Cerebellar cortex (tissue), 1 donor: ENCODE data around the gene CPSF3.

Experiments used
- DNase-seq: peaks from one replicate; pipeline ENCODE4 v3.0.0-alpha.2; 2015; ENCODE audit warnings: low spot score

The CPSF3 gene

DNA sequence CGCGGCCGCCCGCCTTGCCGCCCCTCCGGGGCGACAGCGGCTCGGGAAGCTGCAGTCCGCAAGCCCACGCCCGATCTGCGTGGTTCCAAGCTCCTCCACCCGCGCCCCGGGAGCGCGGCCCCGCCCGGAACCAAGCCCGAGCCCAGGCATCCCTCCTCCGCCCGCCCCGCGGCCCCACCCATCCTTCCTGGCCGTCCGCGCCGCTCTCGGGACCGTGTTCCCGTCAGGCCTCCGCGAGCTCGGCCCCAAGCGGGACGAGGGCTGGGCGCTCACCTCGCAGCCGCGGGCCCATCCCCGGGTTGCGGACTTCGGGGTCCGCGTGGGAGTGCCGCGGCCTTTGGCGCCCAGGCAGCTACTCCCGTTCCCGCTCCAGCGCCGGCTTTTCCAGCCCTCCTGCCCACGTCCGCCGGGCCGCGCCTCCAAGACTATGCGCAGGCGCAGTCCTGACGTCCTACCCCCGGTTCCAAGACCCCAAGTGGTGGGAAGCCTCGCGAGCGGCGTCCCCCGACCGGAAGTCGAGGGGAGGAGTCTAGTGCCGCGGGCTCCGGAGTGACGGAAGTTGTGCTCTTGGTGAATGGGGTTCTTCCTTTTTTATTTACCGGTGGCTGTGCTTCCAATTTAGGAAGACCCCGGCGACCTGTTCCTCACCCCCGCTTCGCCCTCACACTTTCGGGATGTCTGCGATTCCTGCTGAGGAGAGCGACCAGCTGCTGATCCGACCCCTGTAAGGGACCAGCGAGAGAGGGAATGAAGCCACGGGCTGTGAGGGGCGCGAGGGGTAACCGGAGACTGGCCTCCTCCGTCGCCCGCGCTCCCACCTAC is at the start of gene CPSF3, which contains the start of gene ITGB1BP1:
CPSF3 (plus strand) TSS at position 555 of the 822 bp plus-strand sequence; CDS start at position 675, 120 bp downstream.
ITGB1BP1 (minus strand) TSS at position 429 of the 822 bp plus-strand sequence. CDS start 4,831 bp downstream, outside the sequence.
- peak; percentile 97 for DNase-seq

DNA sequence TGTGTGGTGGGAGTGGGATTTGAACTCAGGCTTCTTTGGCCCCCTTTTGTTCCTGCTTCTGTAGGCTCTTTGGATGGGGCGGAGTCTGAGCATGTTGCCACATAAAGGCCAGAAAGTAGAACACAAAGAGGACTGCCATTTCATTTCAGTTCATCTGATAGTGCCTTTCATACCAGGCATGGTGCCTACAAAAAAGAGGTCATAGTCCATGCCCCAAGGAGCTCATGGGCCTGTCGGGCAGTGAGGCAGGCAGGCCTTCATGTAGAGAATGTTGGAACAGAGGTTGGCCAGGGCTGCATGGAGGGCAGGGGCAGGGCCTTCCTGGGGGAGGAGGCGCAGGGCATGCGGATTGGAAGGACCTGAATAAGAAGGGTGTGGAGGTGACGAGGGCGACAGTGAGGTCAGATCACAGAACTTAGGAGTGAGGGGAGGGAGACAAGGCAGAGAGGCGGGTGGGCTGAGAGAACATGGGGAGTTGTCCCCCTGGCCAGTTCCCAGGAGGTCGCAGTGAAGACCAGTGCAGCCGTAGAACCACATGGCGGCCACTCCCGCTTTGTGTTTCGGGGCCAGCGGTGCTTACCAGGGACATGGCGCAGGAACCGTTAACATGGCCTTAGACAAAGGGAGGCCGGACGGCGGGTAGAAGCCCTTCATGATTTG is 49.3 kb upstream of the CPSF3 start:
- no peak for DNase-seq

GRCh38 chr2:9375857-9376428 is 47.5 kb upstream of the CPSF3 start:
- DNase-seq = no peak

- peak; percentile 66 for DNase-seq
Observed at GRCh38 chr2:9377461-9378097, 45.9 kb upstream of the CPSF3 start.

GRCh38 chr2:9378433-9379390 is 44.7 kb upstream of the CPSF3 start:
- DNase-seq = peak; percentile 94

DNA sequence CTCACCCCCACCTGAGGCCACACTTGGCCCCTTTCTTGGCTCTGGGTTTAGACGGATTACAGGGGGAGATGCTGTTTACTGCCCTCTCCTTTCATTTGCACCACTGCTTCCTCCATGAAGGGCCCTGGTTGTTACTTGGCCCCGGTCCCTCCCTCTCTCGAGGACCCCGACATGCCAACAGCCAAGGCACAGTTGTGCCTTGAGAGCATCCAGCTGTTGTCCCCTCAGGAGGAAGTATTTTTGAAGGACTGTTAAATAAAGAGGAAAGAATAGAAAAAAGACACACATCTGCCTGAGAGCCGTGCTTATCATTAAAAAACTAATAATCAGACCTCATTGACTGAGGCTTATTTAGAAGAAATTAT is 44.1 kb upstream of the CPSF3 start:
- no peak for DNase-seq

DNA sequence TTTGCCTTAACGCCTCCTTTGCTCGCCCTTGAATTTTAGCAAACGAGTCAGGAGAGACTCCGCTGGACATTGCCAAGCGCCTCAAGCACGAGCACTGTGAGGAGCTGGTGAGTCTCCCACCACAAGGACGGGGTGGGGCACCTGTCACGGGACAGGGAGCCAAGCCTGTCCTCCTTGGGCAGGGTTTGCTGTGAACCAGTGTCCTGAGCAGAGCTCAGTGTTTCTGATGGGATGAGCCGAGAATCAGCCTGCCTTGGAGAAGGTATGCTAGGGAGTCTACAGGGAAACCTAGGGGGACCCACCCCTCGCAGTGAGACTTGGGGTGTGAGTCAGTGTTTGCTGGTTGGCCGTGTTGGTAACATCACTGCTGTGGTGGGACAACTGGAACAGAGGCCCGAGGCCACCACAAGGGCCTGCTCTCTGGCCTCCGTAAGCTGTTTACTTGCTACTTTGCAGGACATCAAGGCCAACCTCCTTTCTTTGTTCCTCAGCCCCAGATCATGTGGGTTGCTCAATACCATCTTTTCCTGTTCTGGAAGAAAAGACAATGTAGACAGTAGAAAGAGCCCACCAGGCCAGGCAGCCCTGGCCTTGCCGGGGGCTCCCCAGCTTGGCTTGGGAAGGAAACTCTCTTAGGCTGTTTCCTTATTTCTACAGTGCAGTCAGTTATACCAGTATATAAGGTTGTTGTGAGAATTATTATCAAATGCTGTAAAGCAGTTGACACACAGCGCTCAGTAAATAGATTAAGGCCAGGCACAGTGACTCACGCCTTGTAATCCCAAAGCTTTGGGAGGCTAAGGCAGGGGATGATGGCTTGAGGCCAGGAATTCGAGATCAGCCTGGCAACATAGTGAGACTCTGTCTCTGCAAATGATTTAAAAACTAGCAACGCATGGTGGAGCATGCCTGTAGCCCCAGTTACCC is 42.5 kb upstream of the CPSF3 start:
- peak; percentile 37 for DNase-seq

DNA sequence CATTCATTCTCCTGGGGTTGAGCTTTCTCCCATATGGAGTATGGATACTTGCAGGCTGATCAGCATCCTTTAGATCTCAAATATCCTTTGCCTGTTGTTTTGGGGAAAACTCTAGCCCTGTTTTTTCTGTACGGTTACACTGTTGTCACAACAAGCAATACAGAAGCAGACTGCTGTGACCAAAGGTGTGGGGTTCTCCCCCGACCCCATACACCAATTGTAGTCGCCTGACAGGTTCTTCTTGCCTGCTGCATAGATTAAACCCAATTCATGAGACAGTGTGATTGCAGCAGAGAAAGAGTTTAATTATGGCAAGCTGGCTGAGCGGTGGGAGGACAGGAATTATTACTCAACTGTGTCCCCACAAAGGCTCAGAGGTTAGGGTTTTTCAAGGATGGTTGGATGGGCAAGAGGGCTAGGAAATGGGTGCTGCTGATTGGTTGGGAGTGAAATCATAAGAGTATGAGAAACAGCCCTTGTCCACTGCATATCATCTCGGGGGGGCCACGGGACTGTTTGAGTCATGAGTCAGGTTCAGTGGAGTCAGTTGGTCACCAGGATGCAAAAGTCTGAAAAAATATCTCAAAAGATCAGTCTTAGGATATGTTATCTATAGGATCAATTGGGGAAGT is 40.7 kb upstream of the CPSF3 start:
- no peak for DNase-seq

DNA sequence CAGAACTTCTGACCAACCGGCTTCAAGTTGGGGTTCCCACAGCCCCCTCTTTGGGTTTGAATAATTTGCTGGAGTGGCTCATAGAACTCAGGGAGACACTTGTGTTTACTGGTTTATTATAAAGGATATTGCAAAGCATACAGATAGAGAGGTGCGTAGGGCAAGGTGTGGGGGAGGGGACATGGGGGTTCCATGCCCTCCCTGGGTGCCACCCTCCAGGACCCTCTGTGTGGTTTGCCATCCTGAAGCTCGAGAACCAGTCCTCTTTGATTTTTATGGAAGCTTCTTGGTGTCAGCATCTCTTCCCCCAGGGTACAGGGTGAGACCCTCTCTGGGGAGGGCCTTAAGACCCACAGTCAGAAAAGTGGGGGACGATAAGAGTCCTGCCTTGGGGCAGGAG is 38.9 kb upstream of the CPSF3 start:
- no peak for DNase-seq

- DNase-seq = no peak
Observed at GRCh38 chr2:9385841-9386240, 37.6 kb upstream of the CPSF3 start.

DNA sequence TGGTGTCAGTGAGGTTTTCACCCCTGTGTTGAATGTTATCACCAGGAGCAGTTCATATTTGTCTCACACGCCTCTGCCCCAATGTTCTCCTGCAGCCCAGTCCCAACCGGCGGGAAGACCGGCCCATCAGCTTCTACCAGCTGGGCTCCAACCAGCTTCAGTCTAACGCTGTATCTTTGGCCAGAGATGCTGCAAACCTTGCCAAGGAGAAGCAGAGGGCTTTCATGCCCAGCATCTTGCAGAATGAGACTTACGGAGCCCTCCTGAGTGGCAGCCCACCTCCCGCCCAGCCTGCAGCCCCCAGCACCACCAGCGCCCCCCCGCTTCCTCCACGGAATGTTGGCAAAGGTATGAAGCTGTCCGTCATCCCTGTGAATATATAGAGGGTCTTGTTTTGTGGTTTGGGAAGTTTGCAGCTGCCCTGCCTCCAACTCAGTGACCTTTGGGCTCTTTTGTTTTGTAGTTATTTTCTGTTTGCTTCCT is 35.2 kb upstream of the CPSF3 start:
- DNase-seq = no peak

GRCh38 chr2:9388950-9389911 is 34.2 kb upstream of the CPSF3 start:
- DNase-seq = no peak

DNA sequence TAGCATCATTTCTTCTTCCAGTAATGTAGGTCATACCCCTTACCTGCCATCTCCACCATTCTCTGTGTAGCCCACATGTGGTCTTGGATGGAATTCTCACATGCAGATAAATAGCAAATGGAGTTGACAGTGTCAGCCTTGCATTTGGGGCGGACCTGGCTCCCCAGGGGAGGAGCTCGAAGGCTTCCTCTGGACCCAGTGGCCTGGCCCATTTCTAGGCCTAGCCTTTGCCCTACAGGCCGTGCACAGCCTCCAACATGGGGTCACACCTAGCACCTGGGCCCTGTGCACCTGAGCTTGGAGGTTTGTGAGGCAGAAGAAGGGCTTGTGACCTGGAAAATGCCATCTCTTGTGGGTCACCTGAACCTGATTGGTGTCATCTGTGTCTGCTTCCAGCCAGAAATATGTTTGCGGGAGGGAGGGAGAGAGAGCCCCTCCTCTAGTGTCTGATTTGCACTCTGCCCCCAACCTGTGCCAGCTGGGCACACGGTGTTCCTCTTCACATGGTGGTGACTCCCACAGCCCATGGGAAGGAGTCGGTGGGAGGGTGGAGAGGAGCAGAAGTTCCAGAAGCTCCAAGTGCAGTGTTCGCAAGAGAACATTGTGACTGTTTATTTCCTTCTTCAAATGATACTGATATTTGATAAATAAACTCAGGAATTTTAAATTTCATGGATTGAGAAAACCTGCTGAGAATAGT is 33.2 kb upstream of the CPSF3 start:
- DNase-seq = no peak

DNA sequence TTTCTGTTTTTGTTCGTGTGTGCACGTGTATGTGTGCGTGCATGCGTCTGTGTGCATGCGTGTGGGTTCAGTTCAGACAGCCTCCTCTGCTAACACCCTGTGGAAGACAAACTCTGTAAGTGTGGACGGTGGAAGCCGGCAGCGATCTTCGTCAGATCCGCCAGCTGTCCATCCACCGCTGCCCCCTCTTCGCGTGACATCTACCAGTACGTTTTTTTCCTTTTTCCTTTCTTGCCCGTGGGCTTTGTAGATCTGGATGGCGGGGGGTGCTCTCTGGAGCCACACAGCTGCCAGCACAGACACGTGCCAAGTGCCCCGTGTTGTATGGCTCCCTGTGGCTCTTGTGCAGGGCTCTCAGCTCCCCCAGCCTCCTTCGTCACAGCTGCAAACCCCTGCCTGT is 32.5 kb upstream of the CPSF3 start:
- DNase-seq = no peak

- DNase-seq = no peak
Observed at GRCh38 chr2:9391961-9392720, 31.3 kb upstream of the CPSF3 start.

GRCh38 chr2:9392898-9393765 is 30.3 kb upstream of the CPSF3 start:
- no peak for DNase-seq
